Measurements from ENCODE around the gene TNNT1.
"Not testable (repeated sequence)": the region's sequence is repeated elsewhere in the genome, so short reads cannot be mapped to it uniquely, and the experiment has no call there.

The TNNT1 gene

GRCh38 chr19:55169136-55169535 lies 20.1 kb upstream of the TNNT1 start:
- DNase-seq (ENCODE audit: low read depth): no peak

GRCh38 chr19:55166530-55167268 lies 17.7 kb upstream of the TNNT1 start, which contains the start of gene DNAAF3:
DNAAF3 (minus strand) TSS chr19:55166613; CDS start chr19:55166413, 200 bp downstream.
- DNase-seq (ENCODE audit: low read depth): peak; percentile 93

- peak; percentile 60 for DNase-seq (ENCODE audit: low read depth)
Measured at GRCh38 chr19:55165952-55166529, 17.0 kb upstream of the TNNT1 start.

- no peak for DNase-seq (ENCODE audit: low read depth)
Measured at GRCh38 chr19:55161571-55162322, 12.7 kb upstream of the TNNT1 start.

GRCh38 chr19:55160986-55161365 lies 12.0 kb upstream of the TNNT1 start:
- no peak for DNase-seq (ENCODE audit: low read depth)

- DNase-seq (ENCODE audit: low read depth): peak; percentile 48
Measured at GRCh38 chr19:55160128-55160985, 11.4 kb upstream of the TNNT1 start.

GRCh38 chr19:55158848-55159749 lies 10.1 kb upstream of the TNNT1 start:
- DNase-seq (ENCODE audit: low read depth): no peak

- no peak for DNase-seq (ENCODE audit: low read depth)
Measured at GRCh38 chr19:55158423-55158822, 9.4 kb upstream of the TNNT1 start.

GRCh38 chr19:55157064-55157908 lies 8.3 kb upstream of the TNNT1 start, which contains the start of gene TNNI3:
TNNI3 (minus strand) TSS chr19:55157732; CDS start chr19:55157589, 143 bp downstream.
- DNase-seq (ENCODE audit: low read depth): no peak

- DNase-seq (ENCODE audit: low read depth): peak; percentile 24
Measured at GRCh38 chr19:55156202-55157063, 7.4 kb upstream of the TNNT1 start.

GRCh38 chr19:55155784-55156183 lies 6.8 kb upstream of the TNNT1 start:
- not testable (repeated sequence) for DNase-seq (ENCODE audit: low read depth)

GRCh38 chr19:55153652-55154264 lies 4.8 kb upstream of the TNNT1 start:
- no peak for DNase-seq (ENCODE audit: low read depth)

GRCh38 chr19:55152017-55152416 lies 3.0 kb upstream of the TNNT1 start:
- no peak for DNase-seq (ENCODE audit: low read depth)

GRCh38 chr19:55147545-55148251 lies 1.3 kb downstream of the TNNT1 start:
- no peak for DNase-seq (ENCODE audit: low read depth)

GRCh38 chr19:55146705-55147273 lies 2.2 kb downstream of the TNNT1 start:
- no peak for DNase-seq (ENCODE audit: low read depth)

GRCh38 chr19:55146078-55146704 lies 2.8 kb downstream of the TNNT1 start:
- no peak for DNase-seq (ENCODE audit: low read depth)

GRCh38 chr19:55145232-55145631 lies 3.8 kb downstream of the TNNT1 start:
- DNase-seq (ENCODE audit: low read depth): no peak
